IgD-negative memory B cell (primary cell): ENCODE measurements around the gene CEP112. TPM values are rescaled to one million over a fixed set of nuclear protein-coding genes. Genes with fewer than 3 reads are reported as not detected.

Experiments used
- H3K27ac Mint-ChIP-seq, 3 donors: one replicate each; pipeline ENCODE4 v1.8.0; 2020 to 2022; ENCODE audit warnings: mild to moderate bottlenecking in 3 of 3, mixed read lengths in 3 of 3, moderate library complexity in 1 of 3
- H3K27me3 Mint-ChIP-seq: one replicate; pipeline ENCODE4 v1.8.0; 2021; ENCODE audit warnings: mixed read lengths
- H3K36me3 Mint-ChIP-seq: one replicate; pipeline ENCODE4 v1.8.0; 2020; ENCODE audit warnings: mild to moderate bottlenecking, mixed read lengths
- H3K4me1 Mint-ChIP-seq, 3 donors: one replicate each; pipeline ENCODE4 v1.8.0; 2020 to 2022; ENCODE audit warnings: mixed read lengths in 3 of 3, mild to moderate bottlenecking in 1 of 3
- H3K4me3 Mint-ChIP-seq, 4 donors: one replicate each; pipeline ENCODE4 v1.8.0; 2020 to 2022; ENCODE audit warnings: mild to moderate bottlenecking in 4 of 4, mixed read lengths in 4 of 4, moderate library complexity in 3 of 4
- H3K9me3 Mint-ChIP-seq, 3 donors: one replicate each; pipeline ENCODE4 v1.8.0; 2020 to 2021; ENCODE audit warnings: mixed read lengths in 3 of 3, mild to moderate bottlenecking in 1 of 3
- polyA plus RNA-seq: library from polyadenylated mRNA; unstranded; fragments of 300-500 nt; fragmentation: Illumina TruSeq; gene quantifications from one replicate; pipeline ENCODE4 v1.2.3, GENCODE V29; 2021

Gene CEP112
- polyA plus RNA-seq, 1 donor from 2014 or later, result not detected

GRCh38 chr17:66150708-66151107 lies 41.2 kb downstream of the CEP112 start:
- Mint-ChIP-seq H3K4me3 (no peak overlapping the region), H3K27me3 (peaks cover 5% of the 10 kb centered on the region), H3K4me1 (peaks cover 2 to 6% (median 5%) of the 10 kb centered on the region in 3 donors), H3K36me3 (no peaks in the 10 kb centered on the region), H3K9me3 (peaks cover 0 to 2% (median 0%) of the 10 kb centered on the region in 3 donors), H3K27ac (no peak overlapping the region)

DNA sequence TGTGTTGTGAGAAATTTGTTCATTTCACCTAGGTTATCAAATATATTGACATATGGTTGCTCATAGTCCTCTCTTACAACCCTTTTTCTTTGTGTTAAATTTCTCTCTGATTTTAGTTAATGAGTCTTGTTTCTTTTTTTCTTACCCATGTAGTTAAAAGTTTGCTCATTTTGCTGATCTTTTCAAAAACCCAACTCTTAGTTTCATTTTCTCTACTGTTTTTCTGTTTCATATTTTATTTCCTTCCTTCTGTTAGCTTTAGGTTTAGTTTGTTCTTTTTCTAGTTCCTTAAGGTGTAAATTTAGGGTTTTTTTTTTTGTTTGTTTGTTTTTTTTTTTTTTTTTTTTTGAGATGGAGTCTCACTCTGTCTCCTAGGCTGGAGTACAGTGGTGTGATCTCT lies 42.4 kb downstream of the CEP112 start:
- H3K4me3 Mint-ChIP-seq, result peak overlapping the region in 1 of 4 donors; percentile 62
- peaks cover 2 to 6% (median 5%) of the 10 kb centered on the region in 3 donors for H3K4me1 Mint-ChIP-seq
- H3K27me3 Mint-ChIP-seq, result peaks cover 5% of the 10 kb centered on the region
- H3K27ac Mint-ChIP-seq, result no peak overlapping the region
- H3K36me3 Mint-ChIP-seq, result no peaks in the 10 kb centered on the region
- H3K9me3 Mint-ChIP-seq, result peaks cover 0 to 2% (median 0%) of the 10 kb centered on the region in 3 donors

- Mint-ChIP-seq H3K9me3 (no peaks in the 10 kb centered on the region), H3K4me1 (peaks cover 2 to 7% (median 6%) of the 10 kb centered on the region in 3 donors), H3K27ac (no peak overlapping the region), H3K27me3 (no peaks in the 10 kb centered on the region), H3K4me3 (no peak overlapping the region), H3K36me3 (peaks cover 2% of the 10 kb centered on the region)
These were observed 45.5 kb downstream of the CEP112 start for GRCh38 chr17:66146394-66146793.

DNA sequence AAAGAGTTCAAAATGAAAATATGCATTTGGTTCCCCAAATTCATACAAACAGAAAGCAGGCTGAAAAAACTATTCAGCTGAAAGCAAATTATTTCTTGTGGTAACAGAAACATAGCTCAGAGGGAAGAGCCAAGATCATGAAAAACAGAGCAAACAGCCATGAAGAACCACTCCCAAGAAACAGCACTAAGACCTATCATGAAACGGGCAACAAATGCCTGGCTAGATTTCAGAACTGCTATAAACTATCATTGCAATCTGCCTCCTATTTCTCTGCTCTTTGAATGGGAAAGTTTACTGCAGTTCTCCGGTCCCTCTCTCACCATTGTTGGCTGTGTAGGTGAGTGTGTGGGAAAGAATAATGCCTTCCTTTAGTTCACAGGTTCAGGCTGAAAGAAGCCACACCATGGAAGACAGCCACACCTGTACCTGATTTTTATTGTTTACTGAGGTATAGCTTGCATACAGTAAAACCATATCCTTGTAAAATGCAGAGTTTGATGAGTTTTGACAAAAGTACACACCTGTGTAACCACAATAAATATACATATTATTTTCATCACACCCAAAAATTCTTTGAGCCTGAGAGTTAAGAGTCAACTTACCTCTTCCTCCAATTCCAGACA lies 48.2 kb downstream of the CEP112 start:
- Mint-ChIP-seq H3K27me3 (no peaks in the 10 kb centered on the region), H3K9me3 (no peaks in the 10 kb centered on the region), H3K4me3 (no peak overlapping the region), H3K36me3 (peaks cover 2% of the 10 kb centered on the region), H3K27ac (peak overlapping the region in 1 of 3 donors; percentile 53), H3K4me1 (peaks cover 1 to 6% (median 4%) of the 10 kb centered on the region in 3 donors)

DNA sequence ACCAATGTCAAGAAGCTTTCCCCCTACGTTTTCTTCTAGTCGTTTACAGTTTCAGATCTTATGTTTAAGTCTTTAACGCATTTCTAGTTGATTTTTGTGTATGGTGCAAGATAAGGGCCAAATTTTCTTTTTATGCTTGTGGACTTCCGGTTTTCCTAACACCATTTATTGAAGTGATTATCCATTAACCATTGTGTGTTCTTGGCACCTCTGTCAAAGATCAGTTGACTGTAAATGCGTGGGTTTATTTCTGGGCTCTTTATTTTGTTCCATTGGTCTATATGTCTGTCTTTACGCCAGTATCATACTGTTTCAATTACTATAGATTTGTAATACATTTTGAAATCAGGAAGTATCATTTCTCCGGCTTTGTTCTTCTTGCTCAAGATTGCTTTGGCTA lies 49.5 kb downstream of the CEP112 start:
- no peak overlapping the region for H3K27ac Mint-ChIP-seq
- peaks cover 2% of the 10 kb centered on the region for H3K36me3 Mint-ChIP-seq
- H3K27me3 Mint-ChIP-seq, result no peaks in the 10 kb centered on the region
- H3K4me1 Mint-ChIP-seq, result peaks cover 11 to 14% (median 12%) of the 10 kb centered on the region in 3 donors
- H3K9me3 Mint-ChIP-seq, result peaks cover 3 to 8% (median 4%) of the 10 kb centered on the region in 3 donors
- H3K4me3 Mint-ChIP-seq, result no peak overlapping the region

DNA sequence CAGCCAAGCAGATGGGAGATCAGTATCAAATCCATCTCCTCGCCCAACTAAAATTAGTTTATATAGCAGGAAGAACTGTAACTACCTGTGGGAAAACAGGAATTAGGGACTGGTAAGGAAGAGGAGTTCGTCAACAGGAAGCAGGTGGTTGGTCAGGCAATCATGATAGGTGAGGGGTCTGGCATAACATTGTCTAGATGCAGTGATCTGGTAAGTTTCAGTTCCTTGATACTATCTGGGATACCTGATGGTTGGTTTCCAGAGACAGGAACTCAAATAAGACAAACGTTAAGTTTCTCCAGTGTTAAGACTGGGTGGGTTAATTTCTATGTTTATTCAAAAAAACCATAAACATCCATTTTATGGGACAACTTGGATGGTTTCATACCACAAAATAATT lies 53.8 kb downstream of the CEP112 start:
- Mint-ChIP-seq H3K36me3 (no peaks in the 10 kb centered on the region), H3K4me3 (no peak overlapping the region), H3K27ac (peak overlapping the region in 1 of 3 donors; percentile 45), H3K9me3 (peaks cover 5 to 12% (median 10%) of the 10 kb centered on the region in 3 donors), H3K27me3 (no peaks in the 10 kb centered on the region), H3K4me1 (peaks cover 13 to 19% (median 15%) of the 10 kb centered on the region in 3 donors)

DNA sequence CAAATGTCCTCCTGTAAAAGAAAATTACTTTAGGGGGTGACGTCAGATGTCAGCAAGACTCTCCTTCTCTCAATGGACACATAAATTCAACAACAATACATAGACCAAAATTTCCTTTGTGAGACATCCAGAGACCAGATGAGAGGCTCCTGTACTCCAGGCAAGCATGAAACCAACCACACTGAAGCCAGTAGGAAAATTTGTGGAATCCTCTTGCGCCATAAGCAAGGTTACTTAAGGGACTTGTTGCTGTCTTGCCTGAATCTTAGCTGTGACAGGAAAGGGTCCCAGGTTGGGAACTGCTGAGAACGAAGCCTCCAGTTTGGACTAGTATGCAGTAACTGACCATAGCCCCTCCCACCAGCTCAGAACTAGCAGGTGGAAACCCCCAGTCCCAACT lies 56.0 kb downstream of the CEP112 start:
- Mint-ChIP-seq H3K36me3 (no peaks in the 10 kb centered on the region), H3K4me3 (no peak overlapping the region), H3K9me3 (peaks cover 5 to 12% (median 10%) of the 10 kb centered on the region in 3 donors), H3K27me3 (no peaks in the 10 kb centered on the region), H3K27ac (no peak overlapping the region), H3K4me1 (peaks cover 12 to 16% (median 15%) of the 10 kb centered on the region in 3 donors)

- Mint-ChIP-seq H3K4me3 (no peak overlapping the region), H3K27ac (no peak overlapping the region), H3K9me3 (peaks cover 5 to 12% (median 10%) of the 10 kb centered on the region in 3 donors), H3K36me3 (no peaks in the 10 kb centered on the region), H3K27me3 (no peaks in the 10 kb centered on the region), H3K4me1 (peaks cover 12 to 16% (median 15%) of the 10 kb centered on the region in 3 donors)
These were observed 56.7 kb downstream of the CEP112 start for GRCh38 chr17:66135219-66135618.

- H3K9me3 Mint-ChIP-seq, result peaks cover 0 to 2% (median 0%) of the 10 kb centered on the region in 3 donors
- no peaks in the 10 kb centered on the region for H3K27me3 Mint-ChIP-seq
- H3K36me3 Mint-ChIP-seq, result no peaks in the 10 kb centered on the region
These were observed 62.2 kb downstream of the CEP112 start for GRCh38 chr17:66129759-66130158.

DNA sequence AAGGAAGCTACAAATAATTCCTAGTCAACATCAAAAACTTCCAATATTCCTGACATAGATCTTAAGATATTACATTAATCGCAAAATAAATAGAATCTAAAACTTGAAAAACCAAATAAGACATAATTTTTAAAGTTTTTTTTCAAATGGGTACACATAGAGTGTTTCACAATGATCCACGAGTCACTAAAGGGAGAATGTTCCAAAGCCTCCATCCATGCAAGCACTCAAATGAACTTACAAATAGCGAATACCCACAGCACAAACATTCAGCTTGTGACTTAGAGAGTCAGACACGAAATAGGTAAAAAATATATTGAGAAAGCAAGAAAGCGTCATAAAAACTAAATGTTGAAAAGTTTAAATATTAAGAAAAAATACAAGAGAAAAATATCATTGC lies 65.7 kb downstream of the CEP112 start:
- peaks cover 2 to 4% (median 3%) of the 10 kb centered on the region in 3 donors for H3K9me3 Mint-ChIP-seq
- H3K4me1 Mint-ChIP-seq, result no peaks in the 10 kb centered on the region
- H3K4me3 Mint-ChIP-seq, result no peak overlapping the region
- H3K36me3 Mint-ChIP-seq, result no peaks in the 10 kb centered on the region
- H3K27ac Mint-ChIP-seq, result no peak overlapping the region
- no peaks in the 10 kb centered on the region for H3K27me3 Mint-ChIP-seq

More at GRCh38 chr17:66129759-66130158, 62.2 kb downstream of the CEP112 start:
- Mint-ChIP-seq H3K27ac (no peak overlapping the region), H3K4me3 (no peak overlapping the region), H3K4me1 (no peaks in the 10 kb centered on the region)

- Mint-ChIP-seq H3K4me1 (no peaks in the 10 kb centered on the region), H3K9me3 (peaks cover 2 to 7% (median 4%) of the 10 kb centered on the region in 3 donors), H3K36me3 (no peaks in the 10 kb centered on the region), H3K4me3 (no peak overlapping the region), H3K27ac (no peak overlapping the region), H3K27me3 (no peaks in the 10 kb centered on the region)
These were observed 68.8 kb downstream of the CEP112 start for GRCh38 chr17:66123163-66123562.

DNA sequence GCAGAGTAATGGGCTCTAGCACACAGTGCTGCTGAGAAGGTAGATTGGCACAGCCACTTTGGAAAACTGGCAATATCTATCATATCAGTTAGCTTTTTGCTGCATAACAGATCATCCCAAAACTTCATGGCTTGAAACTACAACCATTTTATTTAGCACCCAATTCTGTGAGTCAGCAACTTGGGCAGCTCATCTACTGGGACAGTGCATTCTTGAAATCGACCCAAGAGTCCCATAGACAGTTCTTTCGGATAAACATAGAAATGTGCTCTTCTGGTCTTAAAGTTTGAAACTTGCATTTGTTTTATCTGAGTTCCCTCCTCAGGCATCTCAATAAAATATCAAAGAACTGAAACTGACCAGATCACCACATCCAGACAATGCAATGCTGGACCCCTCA lies 76.7 kb downstream of the CEP112 start:
- H3K9me3 Mint-ChIP-seq, result peaks cover 0 to 17% (median 3%) of the 10 kb centered on the region in 3 donors
- no peak overlapping the region for H3K4me3 Mint-ChIP-seq
- no peaks in the 10 kb centered on the region for H3K4me1 Mint-ChIP-seq
- no peak overlapping the region for H3K27ac Mint-ChIP-seq
- no peaks in the 10 kb centered on the region for H3K27me3 Mint-ChIP-seq
- no peaks in the 10 kb centered on the region for H3K36me3 Mint-ChIP-seq

GRCh38 chr17:66114609-66115008 lies 77.3 kb downstream of the CEP112 start:
- Mint-ChIP-seq H3K4me1 (no peaks in the 10 kb centered on the region), H3K9me3 (peaks cover 0 to 17% (median 3%) of the 10 kb centered on the region in 3 donors), H3K4me3 (no peak overlapping the region), H3K27ac (no peak overlapping the region), H3K36me3 (no peaks in the 10 kb centered on the region), H3K27me3 (no peaks in the 10 kb centered on the region)

GRCh38 chr17:66107731-66108130 lies 84.2 kb downstream of the CEP112 start:
- no peak overlapping the region for H3K4me3 Mint-ChIP-seq
- no peaks in the 10 kb centered on the region for H3K36me3 Mint-ChIP-seq
- H3K4me1 Mint-ChIP-seq, result no peaks in the 10 kb centered on the region
- no peaks in the 10 kb centered on the region for H3K27me3 Mint-ChIP-seq
- H3K9me3 Mint-ChIP-seq, result peaks cover 0 to 17% (median 7%) of the 10 kb centered on the region in 3 donors
- H3K27ac Mint-ChIP-seq, result no peak overlapping the region

- Mint-ChIP-seq H3K4me3 (no peak overlapping the region), H3K4me1 (no peaks in the 10 kb centered on the region), H3K27ac (no peak overlapping the region), H3K27me3 (no peaks in the 10 kb centered on the region), H3K36me3 (peaks cover 7% of the 10 kb centered on the region), H3K9me3 (peaks cover 0 to 11% (median 5%) of the 10 kb centered on the region in 3 donors)
These were observed 93.9 kb downstream of the CEP112 start for GRCh38 chr17:66098040-66098439.

DNA sequence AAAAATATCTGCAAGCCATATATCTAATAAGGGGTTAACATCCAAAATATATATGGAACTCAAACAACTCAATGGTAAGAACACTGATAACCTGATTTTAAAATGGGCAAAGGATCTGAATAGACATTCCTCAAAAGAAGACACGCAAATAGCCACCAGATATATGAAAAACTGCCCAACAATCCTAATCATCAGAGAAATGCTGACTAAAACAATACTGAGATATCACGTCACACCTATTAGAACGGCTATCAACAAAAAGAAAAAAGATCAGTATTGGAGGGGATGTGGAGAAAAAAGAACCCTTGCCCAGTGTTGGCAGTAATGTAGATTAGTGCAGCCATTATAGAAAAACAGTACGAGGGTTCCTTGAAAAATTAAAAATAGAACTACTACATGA lies 97.2 kb downstream of the CEP112 start:
- Mint-ChIP-seq H3K27me3 (no peaks in the 10 kb centered on the region), H3K9me3 (peaks cover 1 to 18% (median 14%) of the 10 kb centered on the region in 3 donors), H3K4me3 (no peak overlapping the region), H3K27ac (no peak overlapping the region), H3K4me1 (no peaks in the 10 kb centered on the region), H3K36me3 (peaks cover 5% of the 10 kb centered on the region)
